NCI-H524 (cell line): ENCODE measurements around the gene EFHC2.

Experiments used
- DNase-seq, 2 experiments: peaks; one replicate each; lab custom pipeline; 2025; lab: John Stamatoyannopoulos, UW

EFHC2 gene

GRCh38 chrX:44147130-44147529 lies 196.3 kb downstream of the EFHC2 start:
- DNase-seq, result no peak

DNA sequence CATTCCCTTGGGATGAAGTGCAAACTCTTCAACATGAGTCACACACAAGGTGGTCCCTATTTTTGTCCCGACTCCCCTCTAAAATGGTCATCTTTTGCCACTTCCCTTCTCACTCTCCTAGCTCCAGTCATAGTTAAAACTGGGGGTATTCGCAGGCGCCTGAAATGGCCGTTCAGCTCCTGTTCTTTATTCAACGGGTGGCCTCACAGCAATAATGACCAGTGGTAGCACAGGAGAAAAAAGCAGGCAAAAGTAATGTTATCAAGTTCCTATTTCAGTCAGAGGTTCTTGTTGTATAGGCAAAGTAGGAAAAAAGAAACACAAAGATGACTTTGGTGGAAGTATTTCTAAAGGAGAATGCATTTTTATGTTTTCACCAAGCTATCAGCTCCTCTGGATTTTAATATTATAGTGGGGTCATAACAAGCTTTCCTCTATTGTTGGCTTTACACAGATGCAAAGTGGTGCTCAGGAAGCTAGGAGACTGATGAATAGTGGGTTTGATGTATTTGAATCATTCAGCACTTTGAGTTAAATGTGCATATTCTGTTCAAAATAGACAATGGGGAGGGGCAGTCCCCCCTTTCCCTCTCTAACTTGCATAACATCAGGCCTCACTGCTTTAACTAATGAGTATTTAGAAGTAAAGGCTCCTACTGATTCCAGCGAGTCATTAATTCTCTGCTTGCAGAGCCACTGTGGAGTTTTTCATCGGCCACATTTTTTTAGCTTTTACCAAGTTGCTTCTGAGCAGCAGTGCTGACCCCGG lies 199.1 kb downstream of the EFHC2 start:
- DNase-seq, result no peak

- DNase-seq, result no peak
These were observed 200.3 kb downstream of the EFHC2 start for GRCh38 chrX:44143061-44143602.

GRCh38 chrX:44130189-44130588 lies 213.3 kb downstream of the EFHC2 start:
- no peak for DNase-seq

DNA sequence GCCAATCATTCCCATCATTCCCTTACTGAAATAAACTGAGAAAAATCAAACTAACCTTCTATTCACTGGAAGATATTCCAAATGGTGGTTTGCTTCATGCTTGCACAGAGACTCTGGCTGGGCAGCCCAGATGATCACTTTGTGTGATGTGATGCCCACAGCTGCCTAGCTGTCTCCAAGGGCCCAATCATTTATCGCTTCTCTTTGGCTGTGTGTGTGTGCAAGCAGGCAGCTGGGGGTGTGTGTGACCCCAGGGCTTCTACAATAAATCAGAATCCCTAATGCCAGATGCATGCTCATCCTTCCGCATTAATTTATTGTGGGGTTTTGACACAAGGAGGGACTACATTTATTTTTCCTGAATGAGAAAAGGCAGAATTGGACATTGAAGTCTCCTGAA lies 230.1 kb downstream of the EFHC2 start:
- DNase-seq, result no peak

- no peak for DNase-seq
These were observed 236.6 kb downstream of the EFHC2 start for GRCh38 chrX:44106864-44107263.

DNA sequence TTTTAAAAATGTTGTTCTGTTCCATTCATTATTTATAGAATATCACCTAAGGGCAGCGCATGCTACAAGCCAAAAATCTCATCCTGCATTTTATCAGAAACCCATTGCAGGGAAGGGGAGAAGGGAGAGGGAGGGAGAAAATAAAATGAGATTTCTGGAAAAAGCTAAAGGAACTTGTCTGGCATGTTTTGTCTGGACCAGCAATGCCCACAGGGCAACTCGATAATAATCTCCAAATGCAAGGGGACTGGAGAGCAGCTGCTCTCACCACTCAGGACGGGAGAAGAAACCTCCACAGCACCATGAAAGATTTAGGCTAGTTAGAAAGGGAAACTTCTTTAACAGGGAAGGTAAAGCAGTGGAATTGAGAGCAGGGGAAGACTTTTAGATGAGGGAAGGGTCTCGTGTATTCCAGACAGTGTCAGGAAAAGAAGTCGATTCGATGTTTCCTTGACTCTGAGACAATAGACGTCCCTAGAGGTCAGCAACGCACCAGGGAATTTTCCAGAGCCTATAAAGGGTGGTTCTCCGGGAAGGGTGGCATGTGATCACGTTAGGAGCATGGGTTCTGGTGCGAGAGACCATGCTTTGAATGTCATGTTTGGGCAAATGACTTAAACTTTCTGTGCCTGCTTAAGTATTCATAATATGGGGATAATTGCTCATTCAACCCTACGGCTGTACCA lies 238.1 kb downstream of the EFHC2 start:
- no peak for DNase-seq

DNA sequence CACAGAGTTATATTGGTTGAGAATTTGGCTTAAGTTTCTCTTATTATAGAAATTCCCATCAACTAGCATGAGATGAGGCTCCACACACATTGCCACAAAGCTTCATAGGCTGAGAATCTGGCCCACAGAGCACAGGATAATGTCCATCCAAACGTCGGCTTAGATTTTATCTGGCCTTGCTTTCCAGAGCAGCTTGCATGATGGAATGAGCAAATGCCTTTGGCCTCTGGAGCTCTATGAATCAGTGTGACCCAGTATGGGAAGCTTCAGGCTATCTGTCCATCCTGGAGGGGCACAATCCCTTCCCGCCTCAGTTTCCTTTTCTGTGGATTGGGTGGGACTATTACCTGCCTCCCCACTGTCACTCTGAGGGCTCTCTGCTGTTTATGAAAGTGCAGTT lies 238.8 kb downstream of the EFHC2 start:
- no peak for DNase-seq

- no peak for DNase-seq
These were observed 242.2 kb downstream of the EFHC2 start for GRCh38 chrX:44101281-44101680.

DNA sequence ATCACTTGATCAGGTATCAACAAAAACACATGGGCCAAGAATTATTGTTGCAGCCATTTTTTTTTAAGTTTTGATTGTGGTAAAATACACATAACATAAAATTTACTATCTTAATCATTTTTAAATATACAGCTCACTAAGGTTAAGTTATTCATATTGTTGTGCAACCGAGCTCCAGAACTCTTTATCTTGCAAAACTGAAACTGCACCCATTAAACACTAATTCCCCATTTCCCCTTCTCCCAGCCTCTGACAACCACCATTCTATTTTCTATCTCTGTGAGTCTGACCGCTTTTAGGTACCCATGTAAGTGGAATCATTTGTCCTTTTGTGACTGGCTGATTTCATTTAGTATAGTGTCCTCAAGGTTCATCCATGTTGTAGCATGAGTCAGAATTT lies 244.1 kb downstream of the EFHC2 start:
- no peak for DNase-seq
